Measurements from ENCODE around the gene ICA1.

The ICA1 gene

GRCh38 chr7:8136051-8136730 lies 125.8 kb downstream of the ICA1 start:
- FAIRE-seq, result no peak
- DNase-seq (ENCODE audit: insufficient read length, low spot score), result no peak

GRCh38 chr7:8135417-8135816 lies 126.5 kb downstream of the ICA1 start:
- DNase-seq (ENCODE audit: insufficient read length, low spot score), result no peak
- FAIRE-seq, result no peak

- FAIRE-seq (no peak), DNase-seq (ENCODE audit: insufficient read length, low spot score) (no peak)
Measured at GRCh38 chr7:8134089-8134733, 127.8 kb downstream of the ICA1 start.

GRCh38 chr7:8133188-8133848 lies 128.6 kb downstream of the ICA1 start:
- FAIRE-seq (no peak), DNase-seq (ENCODE audit: insufficient read length, low spot score) (no peak)

GRCh38 chr7:8131694-8132605 lies 130.0 kb downstream of the ICA1 start:
- DNase-seq (ENCODE audit: insufficient read length, low spot score), result no peak
- FAIRE-seq, result no peak

GRCh38 chr7:8130663-8131062 lies 131.3 kb downstream of the ICA1 start:
- DNase-seq (ENCODE audit: insufficient read length, low spot score) (no peak), FAIRE-seq (no peak)

- FAIRE-seq, result no peak
- DNase-seq (ENCODE audit: insufficient read length, low spot score), result no peak
Measured at GRCh38 chr7:8129318-8129659, 132.7 kb downstream of the ICA1 start.

GRCh38 chr7:8128449-8129317 lies 133.3 kb downstream of the ICA1 start:
- FAIRE-seq (no peak), DNase-seq (ENCODE audit: insufficient read length, low spot score) (no peak)

- DNase-seq (ENCODE audit: insufficient read length, low spot score), result no peak
- FAIRE-seq, result no peak
Measured at GRCh38 chr7:8126601-8127167, 135.3 kb downstream of the ICA1 start.

- no peak for FAIRE-seq
- DNase-seq (ENCODE audit: insufficient read length, low spot score), result no peak
Measured at GRCh38 chr7:8125680-8126444, 136.1 kb downstream of the ICA1 start.

- DNase-seq (ENCODE audit: insufficient read length, low spot score) (no peak), FAIRE-seq (no peak)
Measured at GRCh38 chr7:8121243-8121642, 140.7 kb downstream of the ICA1 start.

GRCh38 chr7:8120390-8121058 lies 141.4 kb downstream of the ICA1 start:
- DNase-seq (ENCODE audit: insufficient read length, low spot score), result no peak
- FAIRE-seq, result no peak

- FAIRE-seq (no peak), DNase-seq (ENCODE audit: insufficient read length, low spot score) (no peak)
Measured at GRCh38 chr7:8119262-8119661, 142.7 kb downstream of the ICA1 start.

GRCh38 chr7:8117195-8117594 lies 144.8 kb downstream of the ICA1 start:
- no peak for DNase-seq (ENCODE audit: insufficient read length, low spot score)

GRCh38 chr7:8115547-8116402 lies 146.2 kb downstream of the ICA1 start:
- DNase-seq (ENCODE audit: insufficient read length, low spot score), result no peak

More at GRCh38 chr7:8117195-8117594, 144.8 kb downstream of the ICA1 start:
- no peak for FAIRE-seq

GRCh38 chr7:8114175-8114574 lies 147.8 kb downstream of the ICA1 start:
- no peak for FAIRE-seq
- no peak for DNase-seq (ENCODE audit: insufficient read length, low spot score)

More at GRCh38 chr7:8115547-8116402, 146.2 kb downstream of the ICA1 start:
- no peak for FAIRE-seq

GRCh38 chr7:8113184-8113583 lies 148.8 kb downstream of the ICA1 start:
- DNase-seq (ENCODE audit: insufficient read length, low spot score) (no peak), FAIRE-seq (no peak)

GRCh38 chr7:8112685-8113084 lies 149.3 kb downstream of the ICA1 start:
- no peak for FAIRE-seq
- no peak for DNase-seq (ENCODE audit: insufficient read length, low spot score)
